ENCODE results near the gene SAMD11.
"Not testable (repeated sequence)": the region's sequence is repeated elsewhere in the genome, so short reads cannot be mapped to it uniquely, and the experiment has no call there.

SAMD11 gene

DNA sequence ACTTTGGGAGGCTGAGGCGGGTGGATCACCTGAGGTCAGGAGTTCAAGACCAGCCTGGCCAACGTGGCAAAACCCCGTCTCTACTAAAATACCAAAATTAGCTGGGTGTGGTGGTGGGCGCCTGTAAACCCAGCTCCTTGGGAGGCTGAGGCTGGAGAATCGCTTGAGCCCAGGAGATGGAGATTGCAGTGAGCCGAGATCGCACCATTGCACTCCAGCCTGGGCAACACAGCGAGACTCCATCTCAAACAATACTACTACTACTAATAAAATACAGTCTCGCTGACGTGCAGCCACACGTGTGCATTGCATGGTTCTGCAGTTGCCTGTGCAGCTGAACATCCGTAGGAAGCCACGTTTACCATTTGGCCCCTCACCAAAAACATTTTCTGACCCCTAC is 23.1 kb downstream of the SAMD11 start:
- not testable (repeated sequence) for DNase-seq

DNA sequence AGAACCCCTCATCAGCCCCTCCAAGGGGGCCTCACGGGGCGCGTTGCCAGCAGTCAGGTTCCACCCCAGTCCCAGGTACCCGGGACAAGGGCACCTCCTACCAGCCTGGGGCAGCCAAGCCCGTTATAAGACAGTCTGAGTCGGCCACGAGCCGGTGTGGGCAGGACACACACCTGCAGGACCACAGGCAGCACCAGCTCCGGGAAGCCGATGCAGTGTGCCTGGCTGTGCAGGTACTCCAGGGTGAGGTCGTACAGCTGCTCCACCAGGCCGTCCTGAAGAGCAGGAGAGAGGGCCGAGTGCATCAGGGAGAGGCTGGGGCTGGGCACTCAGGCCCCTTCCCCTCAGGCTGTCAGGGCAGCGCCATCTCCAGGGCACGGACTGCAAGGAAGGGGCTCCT is 24.2 kb downstream of the SAMD11 start:
- DNase-seq, result no peak

- no peak for DNase-seq
Observed at GRCh38 chr1:950268-950667, 26.5 kb downstream of the SAMD11 start.

- DNase-seq, result no peak
Observed at GRCh38 chr1:950881-951280, 27.2 kb downstream of the SAMD11 start.

DNA sequence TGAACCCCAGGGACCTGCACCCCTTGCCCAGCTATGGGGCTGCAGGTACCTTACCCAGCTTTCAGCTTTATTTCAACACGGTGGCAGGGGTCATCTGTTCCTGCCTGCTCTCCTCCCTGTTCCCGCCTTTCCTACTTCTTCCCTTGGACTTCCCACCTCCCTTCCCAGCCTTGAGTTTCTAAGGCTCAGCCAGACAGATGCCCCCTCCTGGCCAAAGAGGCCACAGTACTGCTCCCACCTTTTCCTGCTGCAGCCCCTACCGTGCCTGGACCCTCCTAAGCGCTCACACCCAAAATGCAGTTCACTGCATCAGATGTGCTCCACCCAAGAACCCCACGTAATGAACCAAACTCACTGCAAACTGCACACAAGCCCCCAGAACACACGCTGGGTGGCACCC is 27.6 kb downstream of the SAMD11 start:
- no peak for DNase-seq

- DNase-seq, result no peak
Observed at GRCh38 chr1:952201-952600, 28.5 kb downstream of the SAMD11 start.

GRCh38 chr1:952603-953002 is 28.9 kb downstream of the SAMD11 start:
- no peak for DNase-seq

GRCh38 chr1:953524-954320 is 30.0 kb downstream of the SAMD11 start:
- no peak for DNase-seq

GRCh38 chr1:954927-955326 is 31.2 kb downstream of the SAMD11 start:
- DNase-seq, result no peak

- DNase-seq, result no peak
Observed at GRCh38 chr1:955474-955873, 31.8 kb downstream of the SAMD11 start.

- no peak for DNase-seq
Observed at GRCh38 chr1:956636-957035, 32.9 kb downstream of the SAMD11 start.

DNA sequence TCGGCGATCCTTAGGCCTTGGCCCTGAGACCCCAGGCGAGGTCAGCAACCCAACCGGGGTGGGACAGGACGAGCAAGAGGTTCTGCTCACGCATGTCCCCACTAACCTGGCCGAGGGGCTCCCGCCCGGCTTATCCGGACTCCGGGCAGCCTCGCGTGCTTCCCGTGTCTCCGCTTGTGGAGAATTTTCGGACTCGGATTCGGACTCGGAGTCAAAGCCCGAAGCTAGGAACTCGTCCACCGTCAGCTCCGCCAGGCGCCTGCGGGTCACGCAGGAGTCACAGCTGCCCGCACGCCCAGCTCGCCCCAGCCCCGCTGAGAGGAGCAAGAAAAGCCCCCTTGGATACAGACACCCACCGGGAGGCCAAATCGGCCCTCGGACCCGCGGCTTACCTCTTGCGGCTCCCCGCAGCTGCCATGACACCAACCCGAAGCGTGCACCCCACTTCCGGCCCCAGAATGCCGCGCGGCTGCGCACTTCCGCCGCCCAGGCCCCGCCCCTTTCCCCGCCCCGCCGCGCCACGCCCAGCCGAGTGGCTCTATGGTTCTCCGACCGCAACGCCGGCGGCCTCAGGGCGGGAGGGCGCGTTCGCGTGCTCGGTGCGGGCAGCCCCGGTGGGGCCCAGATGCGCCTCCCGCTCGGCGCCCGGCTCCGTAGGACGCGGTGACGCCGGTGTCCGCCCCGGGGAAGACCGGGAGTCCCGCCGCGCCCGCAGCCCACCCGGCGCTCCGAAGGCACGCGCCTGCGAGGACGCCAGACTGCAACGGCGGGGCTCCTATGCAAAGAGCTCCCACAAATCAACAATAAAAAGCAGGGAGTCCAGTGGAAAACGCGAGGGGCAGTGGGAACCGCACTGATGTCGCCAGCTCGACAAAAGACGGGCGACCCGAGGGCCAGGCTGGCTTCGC is 35.4 kb downstream of the SAMD11 start, which contains the start of gene NOC2L:
Gene NOC2L (minus strand): TSS at position 434 of the 908 bp plus-strand sequence. CDS start 16 bp downstream, at position 418.
- DNase-seq, result peak; percentile 93 to 98

DNA sequence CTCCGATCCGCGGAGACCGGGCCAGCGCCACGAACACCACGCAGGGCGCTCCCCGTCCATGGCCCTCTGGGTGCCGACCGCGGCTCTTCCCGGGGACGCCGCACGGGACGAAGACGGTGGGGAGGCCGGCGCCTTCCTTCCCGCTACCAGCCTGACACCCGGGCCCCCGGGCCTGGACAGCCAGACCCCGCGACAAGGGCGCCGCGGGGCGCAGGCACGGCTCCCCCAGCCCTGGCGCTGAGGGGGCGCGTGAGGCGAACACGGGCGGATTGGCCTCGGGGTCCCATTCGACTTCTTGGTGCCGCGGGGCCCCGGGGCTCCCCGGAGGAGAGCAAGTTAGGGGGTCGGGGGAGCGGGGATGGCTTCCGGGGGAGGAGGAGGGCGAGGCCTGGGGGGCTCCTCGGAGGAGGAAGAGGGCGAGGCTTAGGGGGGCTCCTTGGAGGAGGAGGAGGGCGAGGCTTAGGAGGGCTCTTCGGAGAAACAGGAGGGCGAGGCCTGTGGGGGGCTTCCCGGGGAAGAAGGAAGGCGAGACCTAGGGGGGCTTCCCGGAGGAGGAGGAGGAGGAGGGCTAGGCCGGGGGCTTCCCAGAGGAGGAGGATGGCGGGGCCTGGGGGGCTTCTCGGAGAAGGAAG is 36.1 kb downstream of the SAMD11 start:
- DNase-seq, result no peak

- DNase-seq, result peak; percentile 76 to 79
Observed at GRCh38 chr1:960363-961131, 36.8 kb downstream of the SAMD11 start, which contains the start of gene KLHL17. KLHL17 (plus strand) TSS chr1:960584; CDS start chr1:960694, 110 bp downstream.

DNA sequence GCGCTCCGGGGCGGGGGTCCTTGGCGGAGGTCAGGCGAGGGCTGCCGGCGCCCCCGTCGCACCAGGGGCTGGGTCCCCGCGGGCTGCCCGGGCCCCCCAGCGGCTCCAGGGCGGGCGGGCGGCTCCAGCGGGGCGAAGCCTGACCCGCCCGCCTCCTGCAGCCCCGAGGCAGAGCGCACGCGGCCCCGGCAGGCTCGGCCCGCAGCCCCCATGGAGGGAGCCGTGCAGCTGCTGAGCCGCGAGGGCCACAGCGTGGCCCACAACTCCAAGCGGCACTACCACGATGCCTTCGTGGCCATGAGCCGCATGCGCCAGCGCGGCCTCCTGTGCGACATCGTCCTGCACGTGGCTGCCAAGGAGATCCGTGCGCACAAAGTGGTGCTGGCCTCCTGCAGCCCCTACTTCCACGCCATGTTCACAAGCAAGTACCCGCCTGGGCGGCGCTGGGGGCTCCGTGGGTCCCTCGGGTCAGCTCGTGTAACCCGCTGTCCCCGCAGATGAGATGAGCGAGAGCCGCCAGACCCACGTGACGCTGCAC is 37.5 kb downstream of the SAMD11 start:
- no peak for DNase-seq

GRCh38 chr1:962381-963300 is 38.9 kb downstream of the SAMD11 start:
- no peak for DNase-seq

- DNase-seq, result no peak
Observed at GRCh38 chr1:963301-963651, 39.6 kb downstream of the SAMD11 start.

DNA sequence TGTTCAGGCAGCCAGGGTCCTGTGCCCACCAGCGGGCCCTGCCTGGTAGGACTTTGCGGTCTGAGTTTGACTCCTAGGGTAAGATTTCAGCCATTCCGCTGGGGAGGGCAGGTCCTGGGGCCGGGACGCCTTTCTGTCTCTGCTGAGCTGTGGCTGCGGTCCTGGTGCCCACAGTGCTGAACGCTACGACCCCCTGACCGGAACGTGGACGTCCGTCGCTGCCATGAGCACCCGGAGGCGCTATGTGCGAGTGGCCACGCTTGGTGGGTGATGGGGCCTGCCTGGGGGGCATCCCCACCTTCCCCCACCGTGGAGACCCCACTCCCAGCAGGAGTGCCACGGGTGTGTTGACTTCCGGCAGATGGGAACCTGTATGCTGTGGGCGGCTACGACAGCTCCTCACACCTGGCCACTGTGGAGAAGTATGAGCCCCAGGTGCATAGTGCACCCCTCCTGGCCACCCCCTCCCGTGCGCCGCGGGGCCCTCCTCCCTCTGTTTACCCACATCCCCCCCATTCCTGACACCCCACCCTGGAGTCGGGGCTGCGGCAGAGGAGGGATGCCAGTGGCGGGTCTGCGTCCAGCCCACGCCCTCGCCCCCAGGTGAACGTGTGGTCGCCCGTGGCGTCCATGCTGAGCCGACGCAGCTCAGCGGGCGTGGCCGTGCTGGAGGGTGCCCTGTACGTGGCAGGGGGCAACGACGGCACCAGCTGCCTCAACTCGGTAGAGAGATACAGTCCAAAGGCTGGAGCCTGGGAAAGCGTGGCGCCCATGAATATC is 40.2 kb downstream of the SAMD11 start:
- no peak for DNase-seq

DNA sequence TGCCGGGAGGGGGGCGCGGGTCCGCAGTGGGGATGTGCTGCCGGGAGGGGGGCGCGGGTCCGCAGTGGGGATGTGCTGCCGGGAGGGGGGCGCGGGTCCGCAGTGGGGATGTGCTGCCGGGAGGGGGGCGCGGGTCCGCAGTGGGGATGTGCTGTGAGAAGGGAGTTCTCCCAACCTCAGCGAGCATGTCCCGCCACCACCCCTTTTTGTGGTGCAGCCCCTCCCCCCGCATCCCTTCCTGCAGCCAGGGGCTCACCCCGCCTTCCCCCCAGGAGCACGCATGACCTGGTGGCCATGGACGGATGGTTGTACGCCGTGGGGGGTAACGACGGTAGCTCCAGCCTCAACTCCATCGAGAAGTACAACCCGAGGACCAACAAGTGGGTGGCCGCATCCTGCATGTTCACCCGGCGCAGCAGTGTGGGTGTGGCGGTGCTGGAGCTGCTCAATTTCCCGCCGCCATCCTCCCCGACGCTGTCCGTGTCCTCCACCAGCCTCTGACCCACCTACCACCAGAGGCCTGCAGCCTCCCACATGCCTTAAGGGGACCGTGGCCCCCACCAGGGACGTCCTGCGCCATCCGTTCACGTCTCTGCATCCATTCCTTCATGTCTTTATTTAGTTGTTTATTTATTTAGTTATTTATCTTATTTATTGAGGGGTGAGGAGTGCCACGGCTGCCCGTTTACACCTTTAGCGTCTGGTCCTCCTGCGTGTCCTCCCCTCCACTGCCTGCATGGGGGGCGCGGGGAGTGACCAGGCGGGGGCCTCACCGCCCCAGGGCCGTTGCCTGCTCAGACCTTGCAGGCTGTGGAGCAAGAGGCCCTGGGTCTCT is 41.2 kb downstream of the SAMD11 start:
- no peak for DNase-seq
